Right lobe of liver (tissue), 4 donors: Measurements from ENCODE around the gene PDCD1.

Experiments used
- POLR2A ChIP-seq: fragments of 450-650 bp; IDR thresholded peaks from one replicate; pipeline ENCODE4 v1.6.1; 2017; ENCODE audit warnings: antibody characterized with exemption, mild to moderate bottlenecking
- TF ChIP-seq, protein P1 (sequence below), 4 donors: fragments of 200-600 bp in 3 of 4; fragments of 450-650 bp in 1 of 4; IDR thresholded peaks; one replicate each; pipeline versions ENCODE4 v1.5.1 to v1.8.0; 2016 to 2022; ENCODE audit warnings: antibody characterized with exemption in 4 of 4, mild to moderate bottlenecking in 2 of 4
- donor health status: DM: no; HTN: no; CAD: no.
- donor health status: DM: no; HTN: no; CAD: no.
- donor health status: DM: no; HTN: yes; CAD: no.

DNA sequence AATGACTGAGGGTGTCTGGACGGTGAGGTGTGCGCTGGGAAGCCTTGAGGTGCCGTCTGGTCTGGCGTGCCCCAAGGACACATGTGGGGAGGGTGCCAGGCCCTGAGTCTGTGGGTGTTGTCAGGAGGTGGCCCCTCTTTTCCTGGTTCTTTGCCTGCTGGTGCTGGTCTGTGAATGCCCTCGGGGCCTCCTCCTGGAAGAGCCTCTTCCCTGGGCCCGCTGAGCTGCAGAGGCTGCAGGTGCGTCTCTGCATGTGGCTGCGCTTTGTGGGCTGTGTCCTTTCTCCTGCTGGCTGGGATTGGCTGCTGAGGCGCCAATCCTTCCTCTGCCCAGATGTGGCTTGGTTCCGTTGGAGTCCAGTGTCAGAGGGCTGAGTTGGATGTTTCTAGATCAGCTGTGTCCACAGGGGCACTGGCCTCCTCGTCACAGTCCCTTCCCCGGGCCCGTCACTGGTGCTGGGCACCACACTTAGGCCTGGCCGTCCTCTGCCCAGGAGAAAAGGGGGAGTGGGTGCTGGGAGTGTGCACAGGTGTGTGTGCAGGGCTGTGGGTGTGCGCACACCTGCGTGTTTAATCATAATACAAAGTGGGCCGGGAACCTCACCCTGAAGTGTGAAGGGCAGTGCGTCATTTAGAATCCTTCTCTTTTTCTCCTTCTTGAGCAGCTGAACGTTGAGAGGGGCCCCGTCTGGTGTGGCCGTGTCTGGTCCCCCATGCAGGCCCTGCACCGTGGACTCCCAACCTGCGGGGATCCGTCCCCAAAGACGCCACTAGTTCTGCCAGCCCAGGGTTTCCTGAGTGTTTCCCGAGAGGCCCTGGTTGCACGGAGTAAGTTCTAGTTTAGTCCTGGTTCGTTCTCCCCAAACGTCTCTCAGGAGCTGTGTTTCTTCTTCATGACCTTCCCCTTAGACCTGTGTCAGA is 46.4 kb upstream of the PDCD1 start:
- TF ChIP-seq, protein P1, sequence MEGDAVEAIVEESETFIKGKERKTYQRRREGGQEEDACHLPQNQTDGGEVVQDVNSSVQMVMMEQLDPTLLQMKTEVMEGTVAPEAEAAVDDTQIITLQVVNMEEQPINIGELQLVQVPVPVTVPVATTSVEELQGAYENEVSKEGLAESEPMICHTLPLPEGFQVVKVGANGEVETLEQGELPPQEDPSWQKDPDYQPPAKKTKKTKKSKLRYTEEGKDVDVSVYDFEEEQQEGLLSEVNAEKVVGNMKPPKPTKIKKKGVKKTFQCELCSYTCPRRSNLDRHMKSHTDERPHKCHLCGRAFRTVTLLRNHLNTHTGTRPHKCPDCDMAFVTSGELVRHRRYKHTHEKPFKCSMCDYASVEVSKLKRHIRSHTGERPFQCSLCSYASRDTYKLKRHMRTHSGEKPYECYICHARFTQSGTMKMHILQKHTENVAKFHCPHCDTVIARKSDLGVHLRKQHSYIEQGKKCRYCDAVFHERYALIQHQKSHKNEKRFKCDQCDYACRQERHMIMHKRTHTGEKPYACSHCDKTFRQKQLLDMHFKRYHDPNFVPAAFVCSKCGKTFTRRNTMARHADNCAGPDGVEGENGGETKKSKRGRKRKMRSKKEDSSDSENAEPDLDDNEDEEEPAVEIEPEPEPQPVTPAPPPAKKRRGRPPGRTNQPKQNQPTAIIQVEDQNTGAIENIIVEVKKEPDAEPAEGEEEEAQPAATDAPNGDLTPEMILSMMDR (IDR thresholded peaks at IDR 0.05): no peak
- TF ChIP-seq POLR2A: no peak
